NT2/D1 (cell line): Measurements from ENCODE around the gene KRTAP29-1.

Source experiments
- YY1 ChIP-seq: IDR thresholded peaks from 2 replicates; pipeline ENCODE4 v1.6.1; 2011; ENCODE audit not compliant: insufficient read length, insufficient read depth
- ZNF274 ChIP-seq: IDR thresholded peaks from 2 replicates; pipeline ENCODE4 v1.6.1; 2011; ENCODE audit warnings: mild to moderate bottlenecking, low read depth, low read length

- no peak for TF ChIP-seq YY1
- TF ChIP-seq ZNF274 = no peak
These were observed 4.1 kb downstream of the KRTAP29-1 start for GRCh38 chr17:41298458-41299135.
